GM23248 (cell line): ENCODE results near the gene SUSD4. TPM values are rescaled to one million over a fixed set of nuclear protein-coding genes. Genes with fewer than 3 reads are reported as not detected.
"Not testable (repeated sequence)": the region's sequence is repeated elsewhere in the genome, so short reads cannot be mapped to it uniquely, and the experiment has no call there.

Experiments
- DNase-seq: peaks from one replicate; pipeline ENCODE4 v3.0.0-alpha.2; 2015
- H2AFZ ChIP-seq: fragments of 200-600 bp; sonication (generic); 2 replicates; pipeline ENCODE4 v1.6.1; 2016; ENCODE audit warnings: antibody characterized with exemption
- H3F3A ChIP-seq: fragments of 200-600 bp; sonication (generic); 2 replicates; pipeline ENCODE4 v1.6.1; 2016; ENCODE audit warnings: mild to moderate bottlenecking, antibody characterized with exemption, mixed run types; ENCODE audit not compliant: insufficient read depth
- H3K27ac ChIP-seq: fragments of 200-600 bp; sonication (generic); 2 replicates; pipeline ENCODE4 v1.5.1; 2016; ENCODE audit warnings: mild to moderate bottlenecking
- H3K27me3 ChIP-seq: fragments of 200-600 bp; sonication (generic); replicated peaks from 2 replicates; pipeline ENCODE4 v1.6.1; 2016; ENCODE audit warnings: mild to moderate bottlenecking; ENCODE audit not compliant: insufficient read depth
- H3K36me3 ChIP-seq: fragments of 200-600 bp; sonication (generic); 2 replicates; pipeline ENCODE4 v1.6.1; 2016; ENCODE audit warnings: low read depth, mild to moderate bottlenecking
- H3K4me1 ChIP-seq: fragments of 200-600 bp; sonication (generic); 2 replicates; pipeline ENCODE4 v1.6.1; 2016; ENCODE audit warnings: mild to moderate bottlenecking; ENCODE audit not compliant: insufficient read depth
- H3K4me2 ChIP-seq: fragments of 200-600 bp; sonication (generic); one replicate; pipeline ENCODE4 v1.6.1; 2016; ENCODE audit warnings: mild to moderate bottlenecking; ENCODE audit not compliant: unreplicated experiment
- H3K4me3 ChIP-seq: fragments of 200-600 bp; sonication (generic); 2 replicates; pipeline ENCODE4 v1.5.1; 2016; ENCODE audit warnings: mild to moderate bottlenecking
- H3K79me2 ChIP-seq: fragments of 200-600 bp; sonication (generic); 2 replicates; pipeline ENCODE4 v1.6.1; 2016; ENCODE audit warnings: mild to moderate bottlenecking; ENCODE audit not compliant: insufficient read depth
- H3K9ac ChIP-seq: fragments of 200-600 bp; sonication (generic); 2 replicates; pipeline ENCODE4 v1.6.1; 2016; ENCODE audit warnings: mild to moderate bottlenecking
- H3K9me2 ChIP-seq: fragments of 200-600 bp; sonication (generic); 2 replicates; pipeline ENCODE4 v1.6.1; 2016; ENCODE audit warnings: mixed run types, mild to moderate bottlenecking, moderate library complexity; ENCODE audit not compliant: insufficient read depth
- H3K9me3 ChIP-seq: fragments of 200-600 bp; sonication (generic); one replicate; pipeline ENCODE4 v1.6.1; 2017; ENCODE audit warnings: low read depth
- H4K20me1 ChIP-seq: fragments of 200-600 bp; sonication (generic); 2 replicates; pipeline ENCODE4 v1.6.0; 2016; ENCODE audit not compliant: insufficient read depth
- EZH2 ChIP-seq: fragments of 200-600 bp; sonication (generic); IDR thresholded peaks from 2 replicates; pipeline ENCODE4 v1.6.1; 2018; ENCODE audit warnings: antibody characterized with exemption, mild to moderate bottlenecking; ENCODE audit not compliant: insufficient read depth, poor library complexity, severe bottlenecking
- EZH2phosphoT487 ChIP-seq: fragments of 200-600 bp; sonication (generic); IDR thresholded peaks from 2 replicates; pipeline ENCODE4 v1.6.1; 2018; ENCODE audit warnings: antibody characterized with exemption, moderate library complexity, mild to moderate bottlenecking, low read depth; ENCODE audit not compliant: insufficient read depth
- WGBS, 2 experiments: methylation state at CpG; one replicate each; pipeline ENCODE4 v1.1.6; 2015 to 2017; ENCODE audit warnings: low lambda C conversion rate in 2 of 2, low coverage in 1 of 2; ENCODE audit errors: missing lambda C conversion rate in 2 of 2; 5-methylcytosine and 5-hydroxymethylcytosine counted together
- in situ Hi-C: fragments of 300-500 bp; cut with MboI; formaldehyde crosslinking; loops from 2 replicates; pipeline ENCODE4 v1.15.0; 2020
- polyA plus RNA-seq: library from polyadenylated mRNA; unstranded; fragments of >200 nt; fragmentation: Nextera tagmentation; extraction: Ambion mirVana; gene quantifications from 2 replicates; pipeline ENCODE4 v1.2.1, GENCODE V29; 2016
- total RNA-seq: library from RNA; depleted of rRNA; stranded (reverse); fragments of >200 nt; shearing (Covaris generic); gene quantifications from 2 replicates; pipeline ENCODE4 v1.2.3, GENCODE V29; 2014

The SUSD4 gene
- total and polyA plus RNA-seq, 2 experiments from 2014 or later = 1.1 to 3.9 TPM

GRCh38 chr1:223289621-223290020 is 74.4 kb downstream of the SUSD4 start:
- Histone ChIP-seq H3K9ac (no peak overlapping the region), H3K27ac (no peak overlapping the region), H3K36me3 (no peaks in the 10 kb centered on the region), H2AFZ (no peak overlapping the region), H4K20me1 (no peaks in the 10 kb centered on the region), H3K4me3 (no peak overlapping the region), H3K79me2 (no peaks in the 10 kb centered on the region), H3K9me2 (no peaks in the 10 kb centered on the region), H3F3A (no peaks in the 10 kb centered on the region), H3K9me3 (no peaks in the 10 kb centered on the region), H3K4me2 (no peak overlapping the region), H3K27me3 (peaks cover 27% of the 10 kb centered on the region; the same call in 1 of the 2 replicates), H3K4me1 (no peaks in the 10 kb centered on the region)
- TF ChIP-seq EZH2phosphoT487 (no peak), EZH2 (no peak)
- WGBS, 2 experiments = 65 to 71% methylated on average over 3 of the region's 3 CpGs
- no peak for DNase-seq
- in situ Hi-C loops = no loop called here

DNA sequence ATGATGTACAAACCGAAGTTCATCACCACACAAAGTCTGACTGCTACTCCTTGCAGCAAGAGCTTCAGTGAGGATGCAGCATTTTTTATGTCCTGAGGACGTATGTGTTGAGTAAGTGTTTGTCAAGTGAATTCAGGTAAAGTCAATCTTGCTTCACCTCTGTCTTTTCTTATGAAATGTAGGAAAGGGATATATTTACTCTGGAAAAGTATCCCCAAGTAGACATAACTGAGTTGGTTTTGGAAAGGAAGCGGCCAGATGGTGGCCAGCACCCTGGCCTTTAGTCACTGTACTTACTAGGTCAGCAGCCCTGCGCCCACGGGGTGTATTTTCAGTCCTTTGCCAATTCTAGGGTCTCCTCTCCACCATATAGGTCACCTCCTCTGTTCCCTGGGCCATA is 75.2 kb downstream of the SUSD4 start:
- H3K27ac ChIP-seq = no peak overlapping the region
- no peak overlapping the region for H2AFZ ChIP-seq
- H3K9me2 ChIP-seq = no peaks in the 10 kb centered on the region
- no peaks in the 10 kb centered on the region for H3K9me3 ChIP-seq
- no peak for TF ChIP-seq EZH2
- no peak for TF ChIP-seq EZH2phosphoT487
- H4K20me1 ChIP-seq = no peaks in the 10 kb centered on the region
- H3K4me1 ChIP-seq = no peaks in the 10 kb centered on the region
- H3K4me2 ChIP-seq = no peak overlapping the region
- H3K36me3 ChIP-seq = no peaks in the 10 kb centered on the region
- no peak for DNase-seq
- H3K4me3 ChIP-seq = no peak overlapping the region
- peaks cover 21% of the 10 kb centered on the region; the same call in 1 of the 2 replicates for H3K27me3 ChIP-seq
- in situ Hi-C loops = no loop called here
- 65 to 78% methylated on average over 5 of the region's 5 CpGs for WGBS, 2 experiments
- no peaks in the 10 kb centered on the region for H3K79me2 ChIP-seq
- H3F3A ChIP-seq = no peaks in the 10 kb centered on the region
- no peak overlapping the region for H3K9ac ChIP-seq

GRCh38 chr1:223285452-223285851 is 78.5 kb downstream of the SUSD4 start:
- no peak overlapping the region for H3K9ac ChIP-seq

DNA sequence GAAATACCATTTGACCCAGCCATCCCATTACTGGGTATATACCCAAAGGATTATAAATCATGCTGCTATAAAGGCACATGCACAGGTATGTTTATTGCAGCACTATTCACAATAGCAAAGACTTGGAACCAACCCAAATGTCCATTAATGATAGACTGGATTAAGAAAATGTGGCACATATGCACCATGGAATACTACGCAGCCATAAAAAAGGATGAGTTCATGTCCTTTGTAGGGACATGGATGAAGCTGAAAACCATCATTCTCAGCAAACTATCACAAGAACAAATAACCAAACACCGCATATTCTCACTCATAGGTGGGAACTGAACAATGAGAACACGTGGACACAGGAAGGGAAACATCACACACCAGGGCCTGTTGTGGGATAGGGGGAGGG is 80.3 kb downstream of the SUSD4 start:
- in situ Hi-C loops, H3K27ac ChIP-seq, H3K9me3 ChIP-seq, H4K20me1 ChIP-seq, H3K4me3 ChIP-seq, H2AFZ ChIP-seq, H3K4me2 ChIP-seq, DNase-seq, H3K9me2 ChIP-seq, H3K27me3 ChIP-seq, H3K79me2 ChIP-seq, H3F3A ChIP-seq, H3K36me3 ChIP-seq, H3K9ac ChIP-seq, H3K4me1 ChIP-seq: not testable (repeated sequence)
- WGBS, 2 experiments = 59 to 65% methylated on average over 3 of the region's 3 CpGs

More at GRCh38 chr1:223285452-223285851, 78.5 kb downstream of the SUSD4 start:
- Histone ChIP-seq H3K36me3 (no peaks in the 10 kb centered on the region), H3K27ac (no peak overlapping the region), H3K9me3 (no peaks in the 10 kb centered on the region), H3K4me2 (no peak overlapping the region), H3K4me3 (no peak overlapping the region), H3K4me1 (no peaks in the 10 kb centered on the region), H4K20me1 (no peaks in the 10 kb centered on the region), H3K9me2 (no peaks in the 10 kb centered on the region), H3K79me2 (no peaks in the 10 kb centered on the region), H3F3A (no peaks in the 10 kb centered on the region), H3K27me3 (peaks cover 7% of the 10 kb centered on the region; the same call in 1 of the 2 replicates), H2AFZ (no peak overlapping the region)
- no peak for DNase-seq
- WGBS, 2 experiments = 76 to 83% methylated on average over 3 of the region's 3 CpGs
- TF ChIP-seq EZH2 (no peak), EZH2phosphoT487 (no peak)
- in situ Hi-C loops = no loop called here

DNA sequence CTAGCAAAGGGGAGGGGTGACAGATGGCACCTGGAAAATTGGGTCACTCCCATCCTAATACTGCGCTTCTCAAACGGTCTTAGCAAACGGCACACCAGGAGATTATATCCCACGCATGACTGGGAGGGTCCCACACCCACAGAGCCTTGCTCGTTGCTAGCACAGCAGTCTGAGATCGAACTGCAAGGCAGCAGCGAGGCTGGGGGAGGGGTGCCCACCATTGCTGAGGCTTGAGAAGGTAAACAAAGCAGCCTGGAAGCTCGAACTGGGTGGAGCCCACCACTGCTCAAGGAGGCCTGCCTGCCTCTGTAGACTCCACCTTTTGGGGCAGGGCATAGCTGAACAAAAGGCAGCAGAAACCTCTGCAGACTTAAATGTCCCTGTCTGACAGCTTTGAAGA is 85.7 kb downstream of the SUSD4 start:
- H3F3A ChIP-seq, H3K36me3 ChIP-seq, H3K27ac ChIP-seq, H3K9me2 ChIP-seq, H3K27me3 ChIP-seq, H3K4me1 ChIP-seq, DNase-seq, H3K9me3 ChIP-seq, H2AFZ ChIP-seq, H4K20me1 ChIP-seq, H3K79me2 ChIP-seq, H3K4me2 ChIP-seq, in situ Hi-C loops, H3K4me3 ChIP-seq, H3K9ac ChIP-seq: not testable (repeated sequence)
- 74 to 75% methylated on average over 8 of the region's 8 CpGs for WGBS, 2 experiments
